ENCODE results near the gene SERTAD3. TPM values are rescaled to one million over a fixed set of nuclear protein-coding genes. Genes with fewer than 3 reads are reported as not detected.

Gene SERTAD3
- total RNA-seq, 4 donors from 2014 or later = 15.6 to 25.2 (median 20.4) TPM

DNA sequence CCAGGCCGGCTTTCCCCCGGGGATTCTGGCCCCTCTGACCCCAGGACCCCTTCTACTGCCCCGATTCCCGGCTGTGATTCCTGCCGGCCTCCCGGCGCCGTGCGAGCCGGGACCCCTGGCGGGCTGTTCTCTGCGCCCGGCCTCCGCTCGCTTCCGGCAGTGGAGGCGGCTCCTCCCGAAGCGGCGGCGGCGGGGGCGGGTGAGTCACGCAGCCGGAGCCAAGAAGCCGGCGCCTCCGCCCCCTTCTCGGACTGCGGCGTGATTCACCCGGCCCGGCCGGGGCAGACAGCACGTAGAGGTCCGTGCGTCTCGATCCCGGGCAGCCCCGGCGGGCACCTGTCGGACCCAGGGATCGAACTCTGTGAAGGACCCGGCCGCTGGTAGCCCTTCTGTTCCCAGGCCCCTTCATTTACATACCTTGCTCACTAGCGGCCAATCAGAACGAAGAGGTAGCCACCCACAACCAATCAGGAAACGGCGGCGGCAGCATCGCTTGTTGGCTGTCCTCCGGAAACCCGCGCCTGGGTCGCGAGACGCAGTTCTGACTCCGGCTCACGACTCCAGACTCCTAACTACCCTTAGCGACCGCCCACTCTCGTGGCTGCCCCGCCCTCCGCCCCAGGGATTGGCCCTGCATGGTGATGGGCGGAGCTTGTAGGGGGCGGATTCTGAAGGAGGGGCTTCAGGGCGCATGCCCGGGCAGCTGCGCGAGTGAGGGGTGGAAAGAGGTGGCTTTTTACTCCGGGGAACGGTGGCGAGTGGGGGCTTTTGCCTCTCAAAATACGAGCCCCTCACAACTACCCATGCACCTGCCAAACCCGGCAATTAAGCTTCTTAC, 18.5 kb downstream of the SERTAD3 start, which contains the start of gene SERTAD1:
SERTAD1 (minus strand) TSS at position 543 of the 838 bp plus-strand sequence. CDS start 2,446 bp downstream, outside the sequence.
- Histone ChIP-seq H3K4me1 (peaks cover 30% of the 10 kb centered on the region in 2 donors), H3K27me3 (no peaks in the 10 kb centered on the region), H3K4me3 (replicated peaks in 1 of 3) (peak within 1 kb of the TSS; percentile 57 to 89 (median 71)), H3K9me3 (no peaks in the 10 kb centered on the region), H3K27ac (peak within 1 kb of the TSS; percentile 99), H3K36me3 (peaks cover 9 to 10% of the 10 kb centered on the region in 2 donors)
- intact Hi-C loops (cut with DNase I) = no loop called here
- peak; percentile 100 for DNase-seq
- TF ChIP-seq, protein P1, sequence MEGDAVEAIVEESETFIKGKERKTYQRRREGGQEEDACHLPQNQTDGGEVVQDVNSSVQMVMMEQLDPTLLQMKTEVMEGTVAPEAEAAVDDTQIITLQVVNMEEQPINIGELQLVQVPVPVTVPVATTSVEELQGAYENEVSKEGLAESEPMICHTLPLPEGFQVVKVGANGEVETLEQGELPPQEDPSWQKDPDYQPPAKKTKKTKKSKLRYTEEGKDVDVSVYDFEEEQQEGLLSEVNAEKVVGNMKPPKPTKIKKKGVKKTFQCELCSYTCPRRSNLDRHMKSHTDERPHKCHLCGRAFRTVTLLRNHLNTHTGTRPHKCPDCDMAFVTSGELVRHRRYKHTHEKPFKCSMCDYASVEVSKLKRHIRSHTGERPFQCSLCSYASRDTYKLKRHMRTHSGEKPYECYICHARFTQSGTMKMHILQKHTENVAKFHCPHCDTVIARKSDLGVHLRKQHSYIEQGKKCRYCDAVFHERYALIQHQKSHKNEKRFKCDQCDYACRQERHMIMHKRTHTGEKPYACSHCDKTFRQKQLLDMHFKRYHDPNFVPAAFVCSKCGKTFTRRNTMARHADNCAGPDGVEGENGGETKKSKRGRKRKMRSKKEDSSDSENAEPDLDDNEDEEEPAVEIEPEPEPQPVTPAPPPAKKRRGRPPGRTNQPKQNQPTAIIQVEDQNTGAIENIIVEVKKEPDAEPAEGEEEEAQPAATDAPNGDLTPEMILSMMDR (IDR thresholded peaks at IDR 0.05) = peak; percentile 44 to 92 (median 73)
- peak; percentile 99 to 100 for TF ChIP-seq POLR2A (IDR thresholded peaks at IDR 0.05)
- WGBS, 2 donors = 0% methylated on average over 25 to 30 of the region's 75 CpGs

DNA sequence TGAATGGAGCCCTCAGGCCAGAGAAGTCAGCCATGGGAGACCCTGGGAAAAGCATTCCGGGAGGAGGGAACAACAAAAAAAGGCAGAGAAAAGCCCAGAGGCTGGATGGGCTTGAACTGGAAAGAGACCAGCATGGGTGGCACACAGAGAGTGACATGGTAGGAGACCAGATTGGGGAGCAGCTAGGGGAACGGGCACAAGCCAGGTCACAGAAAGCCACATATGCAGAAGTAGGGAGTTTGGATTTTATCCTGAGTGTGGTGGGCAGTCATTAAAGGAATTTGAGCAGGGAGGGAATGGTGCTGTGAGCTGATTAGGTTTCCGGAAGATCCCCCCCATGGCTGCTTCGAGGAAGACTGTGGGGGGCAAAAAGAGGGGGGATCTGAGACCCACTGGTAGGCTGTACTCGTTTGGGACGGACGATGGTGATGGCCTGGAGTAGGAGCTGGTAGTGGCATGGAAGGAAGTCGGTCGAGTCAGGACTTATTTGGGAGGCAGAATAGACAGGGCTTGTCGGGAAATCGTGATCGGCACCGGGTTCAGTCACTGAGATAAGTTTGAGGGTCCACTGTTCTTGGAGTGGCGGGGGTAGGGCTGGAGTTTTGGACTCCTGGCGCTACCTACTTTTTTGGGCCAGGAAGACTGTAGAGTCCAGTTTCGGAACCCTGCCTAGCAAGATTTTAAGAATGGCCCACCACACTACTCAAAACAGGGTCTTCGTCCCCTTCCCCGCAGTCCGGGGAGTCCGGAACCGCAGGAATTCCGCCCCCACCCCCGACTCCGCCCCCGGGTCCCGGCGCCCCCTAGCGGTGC, 19.3 kb downstream of the SERTAD3 start:
- peaks cover 30 to 36% of the 10 kb centered on the region in 2 donors for H3K4me1 ChIP-seq
- H3K27ac ChIP-seq = peak overlapping the region; percentile 99
- DNase-seq = peak in 1 of 2 donors; percentile 32
- H3K27me3 ChIP-seq = no peaks in the 10 kb centered on the region
- H3K36me3 ChIP-seq = peaks cover 9 to 10% of the 10 kb centered on the region in 2 donors
- intact Hi-C loops (cut with DNase I) = no loop called here
- peak overlapping the region; percentile 57 to 89 (median 71) for H3K4me3 ChIP-seq (replicated peaks in 1 of 3)
- no peaks in the 10 kb centered on the region for H3K9me3 ChIP-seq
- whole genome bisulfite sequencing, 2 donors = 1 to 2% methylated on average over 16 to 23 of the region's 28 CpGs
- TF ChIP-seq POLR2A (IDR thresholded peaks at IDR 0.05) = no peak
- TF ChIP-seq, protein P1 (IDR thresholded peaks at IDR 0.05) = no peak

DNA sequence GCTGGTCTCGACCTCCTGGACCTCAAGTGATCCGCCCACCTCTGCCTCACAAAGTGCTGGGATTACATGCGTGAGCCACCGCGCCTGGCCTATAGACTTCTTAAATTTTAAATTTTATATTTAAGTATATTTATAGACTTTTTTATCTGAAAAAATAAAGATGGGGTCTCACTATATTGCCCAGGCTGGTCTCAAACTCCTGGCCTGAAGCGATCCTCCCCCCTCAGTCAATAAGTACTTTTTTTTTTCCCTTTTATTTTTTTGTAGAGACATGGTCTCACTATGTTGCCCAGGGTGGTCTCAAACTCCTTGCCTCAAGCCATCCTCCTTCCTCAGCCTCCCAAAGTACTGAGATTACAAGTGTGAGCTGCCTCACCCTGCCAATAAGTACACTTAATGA, 20.2 kb downstream of the SERTAD3 start:
- Histone ChIP-seq H3K27me3 (no peaks in the 10 kb centered on the region), H3K36me3 (peaks cover 9 to 10% of the 10 kb centered on the region in 2 donors), H3K4me1 (peaks cover 30 to 36% of the 10 kb centered on the region in 2 donors), H3K27ac (peak overlapping the region; percentile 99), H3K9me3 (no peaks in the 10 kb centered on the region), H3K4me3 (replicated peaks in 1 of 3) (no peak overlapping the region)
- 91 to 93% methylated on average over 6 of the region's 6 CpGs for WGBS, 2 donors
- DNase-seq = no peak
- intact Hi-C loops (cut with DNase I) = no loop called here
- TF ChIP-seq POLR2A (IDR thresholded peaks at IDR 0.05) = no peak
- TF ChIP-seq, protein P1 (IDR thresholded peaks at IDR 0.05) = no peak

DNA sequence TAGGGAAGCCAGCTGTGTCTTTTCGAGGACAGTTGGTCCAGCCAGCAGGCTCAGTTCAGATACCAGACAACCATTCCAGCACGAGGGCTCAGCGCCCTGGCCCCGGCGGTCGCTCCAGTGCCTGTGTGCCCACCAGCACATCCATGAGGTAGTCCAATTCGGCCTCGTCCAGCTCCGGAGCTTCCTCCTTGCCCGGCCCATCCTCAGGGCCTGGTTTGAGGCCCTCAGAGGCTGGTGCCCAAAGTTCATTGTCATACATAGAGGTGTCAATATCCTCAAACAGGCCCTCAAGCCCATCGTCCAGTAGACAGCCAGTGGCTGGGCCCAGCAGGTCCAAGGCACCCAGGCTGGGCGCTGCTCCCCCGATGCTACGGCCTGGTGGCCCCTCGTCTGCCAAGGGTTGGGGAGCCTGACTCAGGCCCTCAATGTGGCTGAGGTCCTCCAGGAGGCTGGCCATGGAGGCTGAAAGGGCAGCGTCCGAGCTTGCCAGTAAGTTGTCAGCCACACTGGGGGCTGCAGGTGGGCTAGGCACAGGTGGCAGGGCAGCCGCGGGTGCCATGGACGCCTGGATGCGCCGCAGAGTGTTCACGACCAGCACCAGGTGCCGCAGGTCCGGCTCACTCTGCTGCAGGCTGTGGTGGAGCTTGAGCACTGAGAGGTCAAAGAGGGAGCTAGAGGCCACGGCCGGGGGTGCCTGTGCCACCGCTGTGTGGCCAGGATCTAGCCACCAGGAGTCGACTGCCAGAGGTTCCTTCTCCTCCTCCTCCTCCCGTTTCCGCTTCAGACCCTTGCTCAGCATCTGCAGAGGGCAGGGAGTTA, 21.2 kb downstream of the SERTAD3 start:
- WGBS, 2 donors = 82 to 90% methylated on average over 10 to 24 of the region's 31 CpGs
- no peak overlapping the region for H3K4me3 ChIP-seq (replicated peaks in 1 of 3)
- H3K27ac ChIP-seq = peak overlapping the region in 2 of 3 donors; percentile 99
- no peak for DNase-seq
- intact Hi-C loops (cut with DNase I) = no loop called here
- H3K36me3 ChIP-seq = peaks cover 9 to 10% of the 10 kb centered on the region in 2 donors
- H3K9me3 ChIP-seq = no peaks in the 10 kb centered on the region
- TF ChIP-seq, protein P1 (IDR thresholded peaks at IDR 0.05) = no peak
- TF ChIP-seq POLR2A (IDR thresholded peaks at IDR 0.05) = no peak
- no peaks in the 10 kb centered on the region for H3K27me3 ChIP-seq
- H3K4me1 ChIP-seq = peaks cover 30 to 36% of the 10 kb centered on the region in 2 donors
